Fibroblast of peridontal ligament (primary cell): ENCODE data around the gene ARHGAP19.

ENCODE experiments used
- DNase-seq: peaks from one replicate; pipeline ENCODE4 v3.0.0-alpha.2; 2010; ENCODE audit errors: extremely low read depth

The ARHGAP19 gene

GRCh38 chr10:97196223-97197029 lies 96.0 kb downstream of the ARHGAP19 start:
- peak; percentile 51 for DNase-seq

DNA sequence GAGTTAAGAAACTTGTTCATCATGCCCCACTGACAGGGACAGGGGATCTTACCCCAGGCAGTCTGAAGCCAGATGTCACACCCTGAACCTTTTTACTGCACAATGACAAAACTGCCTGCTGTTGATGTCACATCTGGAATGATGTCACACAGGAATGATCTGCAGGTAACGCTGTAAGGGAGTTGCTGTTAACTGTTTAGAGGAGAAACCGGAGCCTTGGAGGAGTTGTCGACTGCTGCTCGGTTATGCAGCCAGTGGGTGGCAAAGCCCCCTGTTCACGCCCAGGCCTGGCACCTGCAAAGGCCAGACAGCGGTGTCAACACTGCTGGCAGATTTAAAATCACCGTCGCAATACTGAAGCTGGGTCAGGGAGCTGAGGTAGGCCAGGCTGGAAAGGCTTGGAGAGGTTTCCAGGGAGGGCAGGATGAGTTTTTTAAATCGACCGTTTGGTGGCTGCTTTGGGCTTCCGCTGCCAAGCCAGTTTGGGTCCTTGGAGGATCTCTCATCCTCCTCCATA lies 96.7 kb downstream of the ARHGAP19 start:
- no peak for DNase-seq

DNA sequence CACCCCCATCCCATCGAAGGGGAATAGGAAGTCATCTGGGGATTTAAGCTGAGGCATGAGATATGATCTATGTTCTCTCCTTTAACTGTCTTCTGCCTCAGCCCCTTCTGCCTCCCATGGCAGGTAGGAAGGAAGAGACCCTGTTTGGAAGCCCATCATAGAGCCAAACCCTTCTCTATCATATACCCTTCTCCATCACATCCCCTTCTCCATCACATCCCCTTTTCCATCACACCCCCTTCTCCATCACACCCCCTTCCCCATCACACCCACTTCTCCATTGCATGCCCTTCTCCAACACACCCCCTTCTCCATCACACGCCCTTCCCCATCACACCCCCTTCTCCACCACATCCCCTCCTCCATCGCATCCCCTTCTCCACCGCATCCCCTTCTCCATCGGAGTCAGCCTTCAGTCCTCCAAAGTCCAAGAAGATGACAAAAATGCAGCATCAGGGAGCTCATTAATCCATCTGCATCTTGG lies 99.4 kb downstream of the ARHGAP19 start:
- DNase-seq = no peak

DNA sequence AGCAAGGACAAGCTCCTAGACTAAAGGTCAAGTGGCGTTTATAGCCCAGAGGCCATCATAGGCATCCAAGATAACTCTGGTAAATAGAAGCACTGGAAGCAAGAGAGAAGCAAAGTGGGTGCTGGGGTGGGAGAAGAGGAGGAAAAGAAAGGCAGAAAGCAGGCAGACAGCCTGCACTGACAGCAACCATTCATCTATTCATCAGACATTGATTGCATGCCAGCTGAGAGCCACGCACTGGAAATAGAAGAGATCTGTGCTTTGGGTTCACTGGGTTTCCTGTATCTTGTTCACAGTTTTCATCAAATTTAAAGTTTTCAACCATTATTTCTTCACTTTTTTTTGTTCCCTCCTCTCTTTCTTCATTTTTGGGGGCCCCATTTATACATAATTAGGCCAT lies 102.0 kb downstream of the ARHGAP19 start:
- DNase-seq = no peak

DNA sequence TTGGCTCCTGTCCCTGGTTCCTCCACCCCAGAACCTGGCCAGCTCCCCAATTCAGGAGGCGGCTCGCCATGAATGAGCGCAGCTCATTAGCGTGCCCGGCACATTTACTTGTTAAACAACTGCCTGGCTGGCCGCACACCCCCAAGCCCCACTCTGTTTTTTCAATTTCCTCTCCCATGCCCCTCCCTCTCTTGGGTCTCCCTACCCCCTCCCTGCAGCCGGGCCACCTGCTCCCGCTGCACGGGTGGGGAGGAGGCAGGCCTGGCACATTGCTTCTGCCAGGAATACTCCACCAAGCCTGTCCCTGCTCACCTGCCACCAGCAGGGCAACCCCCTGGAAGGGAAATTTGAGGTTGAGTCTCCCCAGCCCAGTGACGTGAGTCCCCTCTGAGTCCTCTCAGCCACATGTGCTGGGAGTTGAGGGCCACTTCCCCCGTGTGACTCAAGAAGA lies 104.2 kb downstream of the ARHGAP19 start:
- DNase-seq = no peak

DNA sequence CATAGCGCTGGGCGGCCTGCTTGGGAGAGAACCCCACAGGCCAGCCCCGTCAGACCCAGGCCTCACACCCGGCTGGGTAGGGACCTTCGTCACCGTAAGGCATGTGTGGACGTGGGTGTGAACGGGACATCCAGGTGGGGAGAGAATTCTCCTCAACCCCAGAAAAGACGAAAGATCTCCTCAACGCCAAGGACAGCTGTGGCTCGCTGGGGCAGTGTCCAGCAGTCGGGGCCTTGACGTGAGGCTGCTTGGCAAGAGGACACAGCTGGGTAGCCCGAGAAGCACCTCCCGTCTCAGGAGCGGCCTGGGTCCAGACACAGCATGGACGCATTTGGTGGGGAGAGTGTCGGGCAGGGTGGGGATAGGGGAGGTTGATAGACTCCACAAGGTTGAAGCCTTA lies 105.5 kb downstream of the ARHGAP19 start:
- DNase-seq = no peak

DNA sequence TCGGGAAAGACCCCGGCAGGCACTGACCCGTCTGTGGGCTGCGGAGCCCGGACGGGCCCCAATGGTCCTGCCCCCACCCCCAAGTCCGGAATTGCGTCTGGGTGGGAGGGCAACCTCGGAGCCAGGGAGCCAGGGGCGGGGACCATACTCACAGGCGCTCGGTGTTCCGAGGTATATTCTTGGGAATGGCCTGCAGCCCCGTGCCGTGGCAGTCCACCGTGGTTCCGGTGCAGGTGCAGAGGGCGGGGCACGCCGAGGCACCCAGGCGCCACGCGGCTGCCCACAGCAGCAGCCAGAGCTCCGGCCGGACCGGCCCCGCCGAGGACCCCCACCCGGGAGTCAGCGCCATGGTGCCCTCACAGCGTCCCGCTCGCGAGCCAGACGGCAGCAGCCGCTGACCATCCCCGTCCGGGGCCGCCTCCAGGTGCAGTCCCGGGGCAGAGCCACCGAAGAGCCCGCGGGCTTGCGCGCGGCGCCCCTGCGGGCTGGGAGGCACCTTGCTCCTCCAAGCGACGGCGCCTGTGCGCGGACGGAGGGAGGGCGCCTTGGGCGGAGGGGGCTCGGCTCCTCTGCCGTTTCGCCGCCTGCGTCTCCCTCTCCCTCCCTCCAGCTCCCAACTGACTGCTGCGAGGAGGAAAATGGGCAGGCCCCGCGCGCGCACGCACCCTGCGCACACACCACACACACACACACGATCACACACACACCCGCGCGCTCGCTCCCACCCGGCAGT lies 106.9 kb downstream of the ARHGAP19 start, which contains the start of gene SLIT1:
Gene SLIT1, minus strand, starts transcription at position 634 of the 733 bp plus-strand sequence. Its CDS starts 285 bp downstream, at position 349.
- no peak for DNase-seq

DNA sequence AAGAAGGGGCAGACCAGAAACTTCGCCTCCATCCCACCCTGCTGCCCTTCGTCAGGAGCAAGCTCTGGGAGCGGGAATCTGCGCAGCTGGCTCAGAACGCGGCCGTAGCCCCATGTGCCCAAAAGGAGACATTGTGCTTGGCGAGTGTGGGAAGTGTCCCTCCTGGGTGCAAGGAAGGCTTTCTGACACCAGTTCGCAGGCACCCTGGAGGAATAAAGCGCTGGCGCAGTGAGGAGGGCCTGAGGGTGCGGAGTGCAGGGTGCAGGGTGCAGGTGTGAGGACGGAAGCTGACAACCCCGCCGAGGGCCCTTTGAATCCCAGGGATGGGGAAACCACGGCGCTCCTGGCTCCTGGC lies 107.5 kb downstream of the ARHGAP19 start:
- no peak for DNase-seq

DNA sequence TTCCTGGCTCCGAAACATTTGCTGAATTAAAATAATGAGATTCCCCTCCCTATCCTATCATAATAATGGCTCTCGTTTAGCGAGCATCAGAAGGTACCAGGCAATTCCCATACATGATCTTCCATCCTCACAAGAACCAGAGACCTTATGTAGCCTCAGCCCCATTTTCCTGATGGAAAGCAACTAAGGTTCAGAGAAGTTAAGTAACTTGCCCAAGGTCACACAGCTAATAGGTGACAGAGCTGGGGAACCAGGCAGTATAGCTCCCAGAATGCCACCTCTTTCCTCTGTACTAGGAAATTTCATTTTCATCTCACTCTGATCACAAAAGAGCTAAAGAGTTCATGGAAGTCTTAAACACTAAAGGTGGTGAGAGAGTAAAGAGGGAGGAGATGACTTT lies 109.1 kb downstream of the ARHGAP19 start:
- DNase-seq = no peak

DNA sequence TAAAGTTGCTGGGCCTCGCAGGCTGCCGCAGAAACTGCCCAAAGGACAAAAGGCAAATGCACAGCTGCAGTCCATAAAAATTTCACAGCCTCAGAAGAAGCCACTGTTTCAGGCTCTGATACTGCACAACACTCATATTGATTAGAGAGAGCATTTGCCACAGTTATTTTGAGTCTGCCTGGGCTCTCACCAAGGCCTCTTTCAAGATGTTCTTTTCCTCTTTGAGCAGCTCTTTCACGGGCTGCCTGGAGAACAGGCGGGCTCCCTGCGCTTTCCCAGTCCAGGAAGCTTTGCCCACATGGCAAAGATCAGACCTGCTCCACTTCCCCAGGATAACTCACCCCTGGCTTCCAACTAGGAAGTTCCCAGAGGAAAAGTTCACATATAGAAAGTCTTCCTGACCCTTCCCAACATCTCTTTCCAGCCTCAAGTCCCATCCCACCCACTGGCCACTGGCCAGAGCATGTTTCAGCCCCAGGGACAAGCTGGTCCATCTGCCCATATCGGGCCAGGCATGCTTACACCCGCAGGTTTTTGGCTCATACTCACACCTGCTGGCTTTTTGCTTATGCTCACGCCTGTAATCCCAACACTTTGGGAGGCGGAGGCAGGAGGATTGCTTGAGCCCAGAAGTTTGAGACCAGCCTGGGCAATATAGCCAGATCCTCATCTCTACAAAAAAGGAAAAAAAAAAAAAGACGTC lies 110.0 kb downstream of the ARHGAP19 start:
- no peak for DNase-seq

DNA sequence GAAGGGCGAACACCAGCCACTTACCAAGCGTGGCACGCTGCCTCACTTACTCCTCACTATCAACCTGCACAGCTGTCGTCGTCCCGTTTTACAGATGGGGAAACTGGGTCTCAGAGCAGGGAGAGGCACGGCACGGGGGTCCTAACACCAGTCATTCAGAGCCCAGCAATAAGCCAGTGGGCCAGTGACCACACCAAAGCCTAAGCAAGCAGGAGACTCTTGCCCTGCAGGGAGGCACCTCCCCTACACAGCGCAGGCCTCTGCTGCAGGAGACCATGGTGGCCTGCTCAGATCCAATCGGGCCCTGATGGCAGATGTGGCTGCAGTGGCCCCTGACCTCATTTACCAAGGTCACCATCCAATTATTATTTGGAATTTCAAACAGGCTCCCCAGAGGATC lies 111.5 kb downstream of the ARHGAP19 start:
- DNase-seq = no peak

DNA sequence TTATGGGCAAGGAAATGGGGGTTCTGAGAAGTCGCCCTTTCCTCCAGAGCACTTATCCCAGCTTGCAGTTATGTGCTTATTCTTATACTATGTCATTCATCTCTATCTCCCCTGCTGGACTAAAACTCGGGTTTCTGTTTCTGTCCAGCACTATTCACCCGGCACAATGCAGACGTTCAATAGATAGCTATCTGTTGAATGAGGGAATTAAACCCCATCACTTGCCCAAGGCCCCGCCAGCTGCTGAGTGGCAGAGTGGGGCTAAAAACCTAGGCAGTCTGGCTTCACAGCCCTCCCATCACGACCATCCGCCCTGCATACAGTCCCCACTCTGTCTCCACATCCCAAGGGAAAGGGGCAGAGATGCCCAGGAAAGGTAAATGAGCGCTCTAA lies 112.1 kb downstream of the ARHGAP19 start:
- no peak for DNase-seq

DNA sequence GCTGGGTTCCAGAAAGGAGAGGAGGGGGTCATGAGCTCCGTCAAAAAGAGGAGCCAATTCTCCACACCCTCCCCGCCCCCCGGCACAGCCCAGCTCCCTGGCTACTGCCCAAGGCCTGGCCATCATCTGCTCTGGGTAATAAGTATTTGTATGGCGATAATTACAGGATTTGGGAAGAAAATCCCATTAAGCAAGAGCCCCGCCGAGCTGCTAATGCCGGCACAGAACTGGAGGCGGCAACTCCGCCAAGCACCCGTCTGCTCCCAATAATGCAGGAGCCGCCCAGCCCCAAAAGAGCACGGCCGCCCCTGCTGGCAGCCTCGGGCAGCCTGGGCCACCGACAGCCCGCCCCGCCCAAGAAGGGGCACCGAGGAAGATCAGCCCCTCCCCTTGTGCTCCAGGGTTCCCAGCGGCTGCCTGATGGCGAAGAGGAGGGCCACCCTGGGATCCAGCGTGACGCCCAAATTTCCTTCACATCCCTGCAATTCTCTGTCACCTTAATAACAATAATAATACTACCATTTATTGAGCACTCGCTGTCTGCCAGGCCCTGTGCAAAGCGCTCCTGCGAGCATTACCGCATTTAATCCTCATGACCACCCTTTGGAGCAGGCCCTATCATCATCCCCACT lies 112.6 kb downstream of the ARHGAP19 start:
- DNase-seq = no peak

DNA sequence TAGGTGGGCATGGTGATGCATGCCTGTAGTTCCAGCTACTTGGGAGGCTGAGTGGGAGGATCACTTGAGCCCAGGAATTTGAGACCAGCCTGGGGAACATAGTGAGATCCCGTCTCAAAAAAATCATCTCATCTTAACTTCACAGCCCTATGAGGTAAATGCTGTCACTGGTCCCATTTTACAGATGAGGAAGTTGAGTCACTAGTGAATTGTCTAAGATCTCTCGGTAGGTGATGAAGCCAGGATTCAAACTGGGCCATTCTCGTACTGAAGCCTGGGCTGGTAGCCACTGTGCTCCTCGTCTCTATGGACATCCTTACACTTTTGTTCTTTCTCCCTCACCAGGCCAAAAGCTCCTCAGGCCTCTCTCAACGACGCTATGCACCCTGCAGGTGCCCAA lies 113.1 kb downstream of the ARHGAP19 start:
- no peak for DNase-seq

- no peak for DNase-seq
These were observed 114.4 kb downstream of the ARHGAP19 start for GRCh38 chr10:97178074-97178473.

DNA sequence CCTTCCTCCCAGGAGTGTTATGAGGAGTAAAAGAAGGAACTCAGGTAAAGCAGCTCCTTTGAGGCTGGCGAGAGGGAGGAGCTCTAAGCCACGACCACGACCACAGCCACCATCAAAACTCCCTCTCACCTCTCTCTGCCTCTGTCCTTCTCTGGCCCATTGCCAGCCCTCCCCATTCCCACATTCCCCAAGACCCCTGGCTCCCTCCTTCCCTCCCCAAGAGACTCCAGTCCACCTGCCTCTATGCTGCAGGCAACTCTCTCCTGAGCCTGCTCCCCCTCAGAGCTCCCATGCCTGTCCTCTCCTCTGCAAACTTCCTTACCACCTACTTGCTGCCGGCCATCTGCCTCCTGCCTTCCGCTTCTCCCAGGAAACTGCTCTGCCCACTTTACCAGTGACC lies 116.2 kb downstream of the ARHGAP19 start:
- no peak for DNase-seq

DNA sequence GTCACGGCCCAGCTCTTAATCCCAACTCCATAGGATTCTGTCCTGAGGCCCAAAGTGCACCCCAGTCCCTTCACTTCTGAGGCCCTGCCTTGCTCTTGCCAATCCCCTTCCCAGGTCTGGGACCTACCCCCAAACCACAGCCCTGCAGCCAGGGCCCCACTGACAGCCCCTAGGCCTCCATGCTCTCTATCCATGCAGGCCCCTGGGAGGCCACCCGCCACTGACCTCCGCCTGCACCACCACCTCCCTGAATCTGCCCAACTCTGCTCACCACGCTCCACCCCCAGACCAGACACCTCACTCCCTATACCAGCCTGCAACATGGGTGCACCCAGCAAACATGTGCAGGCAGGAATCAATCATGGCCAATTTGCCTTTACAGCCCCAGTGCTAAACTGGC lies 116.9 kb downstream of the ARHGAP19 start:
- no peak for DNase-seq

GRCh38 chr10:97174941-97175340 lies 117.5 kb downstream of the ARHGAP19 start:
- no peak for DNase-seq

DNA sequence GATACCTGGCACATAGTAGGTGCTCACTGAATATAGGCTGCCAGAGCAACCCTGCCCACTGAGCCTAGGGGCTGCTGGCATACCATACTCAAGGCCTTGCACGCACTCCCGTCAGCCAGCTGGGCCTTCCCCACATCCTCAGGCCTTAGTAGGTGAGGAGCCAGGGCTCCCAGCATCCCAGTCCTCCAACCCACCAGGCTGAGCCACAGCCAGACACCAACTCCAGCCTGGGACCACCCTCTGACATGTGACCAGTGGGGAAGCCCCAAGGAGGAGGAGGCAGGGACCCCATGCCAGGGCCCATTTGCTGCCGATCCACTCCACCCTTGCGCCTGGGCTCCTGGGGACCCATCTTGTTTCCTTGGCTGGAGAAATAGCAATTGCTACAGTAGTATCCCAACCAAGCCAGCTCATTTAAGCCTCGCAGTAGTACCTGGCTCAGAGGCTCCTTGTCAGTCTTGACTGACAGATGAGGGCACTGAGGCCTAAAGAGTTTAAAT lies 118.1 kb downstream of the ARHGAP19 start:
- no peak for DNase-seq

GRCh38 chr10:97173036-97173435 lies 119.4 kb downstream of the ARHGAP19 start:
- no peak for DNase-seq
